OCI-M2 (cell line): Measurements from ENCODE around the gene TMEM86B.

Source experiments
- DNase-seq: peaks from one replicate; lab custom pipeline; 2025; ENCODE audit not compliant: unreplicated experiment; lab: John Stamatoyannopoulos, UW

Gene TMEM86B, protein sequence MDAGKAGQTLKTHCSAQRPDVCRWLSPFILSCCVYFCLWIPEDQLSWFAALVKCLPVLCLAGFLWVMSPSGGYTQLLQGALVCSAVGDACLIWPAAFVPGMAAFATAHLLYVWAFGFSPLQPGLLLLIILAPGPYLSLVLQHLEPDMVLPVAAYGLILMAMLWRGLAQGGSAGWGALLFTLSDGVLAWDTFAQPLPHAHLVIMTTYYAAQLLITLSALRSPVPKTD

DNA sequence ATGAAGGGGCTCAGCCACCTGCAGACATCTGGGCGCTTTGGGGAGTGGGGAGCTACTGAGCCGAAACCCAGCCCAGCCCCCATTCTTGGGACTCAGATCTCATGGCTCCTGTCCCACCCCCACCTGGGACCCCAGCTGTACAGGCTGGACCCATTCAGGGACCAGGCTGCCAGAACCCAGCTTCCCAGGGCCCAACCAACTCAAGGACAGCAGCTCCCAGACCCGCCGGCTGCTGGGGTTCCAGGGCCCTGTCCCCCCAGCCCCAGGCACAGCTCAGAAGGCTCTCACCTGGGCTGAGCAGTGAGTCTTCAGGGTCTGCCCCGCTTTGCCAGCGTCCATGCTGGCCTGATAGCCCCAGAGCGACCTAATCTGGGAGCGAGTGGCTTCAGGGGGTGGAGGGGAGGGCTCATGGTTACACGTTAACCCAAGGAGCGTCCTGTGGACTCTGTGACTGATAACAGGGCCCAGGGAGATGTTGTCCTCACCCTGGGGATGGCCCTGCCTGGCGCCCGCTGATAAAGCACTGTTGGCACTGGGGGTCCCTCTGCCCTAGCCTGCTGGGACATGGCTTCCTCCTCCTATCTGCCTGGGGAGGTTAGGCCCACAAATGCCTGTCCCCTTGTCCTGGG, at the start of gene TMEM86B:
Gene TMEM86B (minus strand): TSS at position 361 of the 629 bp plus-strand sequence. CDS start 22 bp downstream, at position 339.
- DNase-seq = no peak

DNA sequence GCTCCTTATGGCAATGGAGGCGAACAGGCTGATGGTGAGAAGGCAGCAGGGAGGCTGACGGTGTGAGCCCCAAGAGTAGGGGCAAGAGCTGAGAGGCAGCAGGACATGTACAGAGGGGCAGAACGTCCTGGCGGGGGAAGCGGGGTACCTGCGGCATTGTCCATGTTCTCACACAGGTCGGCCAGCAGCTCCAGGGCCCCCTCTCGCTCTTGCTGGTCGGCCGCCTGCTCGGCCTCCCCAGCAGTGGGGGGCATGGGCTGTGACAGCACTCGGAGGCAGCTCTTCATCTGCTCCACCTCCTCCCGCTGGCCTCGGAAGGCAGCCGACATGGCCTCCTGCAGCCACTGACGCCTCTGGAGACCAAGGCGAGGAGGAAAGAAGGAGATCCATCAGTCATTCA, 48.9 kb upstream of the TMEM86B start:
- no peak for DNase-seq

DNA sequence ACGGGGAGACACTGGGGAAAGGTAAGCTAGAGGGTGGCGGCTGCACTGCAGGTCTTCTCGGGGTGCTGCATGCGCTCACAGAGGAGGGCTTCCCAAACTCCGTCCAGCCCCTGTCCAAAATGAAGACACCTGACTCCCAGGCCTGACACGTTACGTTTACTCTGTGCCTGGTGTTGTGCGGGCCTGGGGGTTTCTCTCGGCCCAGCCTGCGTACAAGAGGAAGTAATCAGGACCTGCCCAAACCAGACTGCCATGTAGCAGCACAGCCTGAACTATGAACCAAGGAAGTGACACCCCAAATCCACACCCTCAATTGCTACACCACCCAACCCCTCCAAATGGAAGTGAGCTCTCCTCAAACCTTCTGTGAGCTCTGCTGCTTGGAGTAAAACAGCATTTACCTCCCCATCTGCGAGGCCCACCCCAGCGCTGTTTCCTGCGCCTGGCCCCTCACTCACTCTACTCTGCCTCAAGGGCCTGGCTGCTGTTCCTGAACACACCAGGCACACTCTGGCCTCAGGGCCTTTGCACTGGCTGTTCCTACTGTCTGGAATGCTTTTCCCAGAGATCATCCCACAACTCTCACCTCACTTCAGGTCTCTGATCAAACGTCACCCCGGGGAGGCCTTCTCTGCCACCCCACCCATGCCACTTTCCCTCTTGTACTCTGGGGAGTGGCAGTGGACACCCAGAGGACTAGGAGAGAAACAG, 48.3 kb upstream of the TMEM86B start:
- no peak for DNase-seq

DNA sequence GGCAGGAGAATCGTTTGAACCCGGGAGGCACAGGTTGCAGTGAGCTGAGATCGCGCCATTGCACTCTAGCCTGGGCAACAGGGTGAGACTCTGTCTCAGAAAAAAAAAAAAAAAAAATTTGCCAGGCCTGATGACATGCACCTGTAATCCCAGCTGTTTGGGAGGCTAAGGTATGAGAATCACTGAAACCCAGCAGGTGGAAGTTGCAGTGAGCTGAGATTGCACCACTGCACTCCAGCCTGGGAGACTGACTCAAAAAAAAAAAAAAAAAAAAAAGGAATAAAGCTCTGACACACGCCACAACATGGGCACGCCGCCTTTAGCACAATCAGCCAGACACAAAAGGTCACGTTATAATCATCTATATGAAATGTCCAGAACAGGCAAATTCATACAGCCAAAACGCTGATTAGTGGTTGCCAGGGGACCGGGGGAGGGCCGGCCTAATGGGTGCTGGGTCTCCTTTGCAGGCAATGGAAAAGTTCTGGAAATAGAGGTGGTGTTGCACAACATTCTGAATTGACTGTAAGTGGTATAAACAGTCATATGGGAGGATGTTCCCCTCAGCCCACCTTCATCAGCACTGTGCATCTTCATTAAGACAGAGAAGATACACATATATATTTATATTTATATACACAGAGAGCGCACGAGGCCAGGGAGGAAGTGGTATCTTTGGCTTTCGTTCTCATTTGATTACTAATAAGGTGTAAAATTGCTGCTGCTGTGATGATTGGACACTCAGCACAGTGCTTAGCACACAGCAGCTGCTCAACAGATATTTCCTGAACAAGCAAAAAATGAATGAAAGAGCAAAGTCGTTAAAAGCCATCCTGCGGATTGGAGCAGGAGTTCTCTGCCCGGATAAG, 47.5 kb upstream of the TMEM86B start:
- no peak for DNase-seq

DNA sequence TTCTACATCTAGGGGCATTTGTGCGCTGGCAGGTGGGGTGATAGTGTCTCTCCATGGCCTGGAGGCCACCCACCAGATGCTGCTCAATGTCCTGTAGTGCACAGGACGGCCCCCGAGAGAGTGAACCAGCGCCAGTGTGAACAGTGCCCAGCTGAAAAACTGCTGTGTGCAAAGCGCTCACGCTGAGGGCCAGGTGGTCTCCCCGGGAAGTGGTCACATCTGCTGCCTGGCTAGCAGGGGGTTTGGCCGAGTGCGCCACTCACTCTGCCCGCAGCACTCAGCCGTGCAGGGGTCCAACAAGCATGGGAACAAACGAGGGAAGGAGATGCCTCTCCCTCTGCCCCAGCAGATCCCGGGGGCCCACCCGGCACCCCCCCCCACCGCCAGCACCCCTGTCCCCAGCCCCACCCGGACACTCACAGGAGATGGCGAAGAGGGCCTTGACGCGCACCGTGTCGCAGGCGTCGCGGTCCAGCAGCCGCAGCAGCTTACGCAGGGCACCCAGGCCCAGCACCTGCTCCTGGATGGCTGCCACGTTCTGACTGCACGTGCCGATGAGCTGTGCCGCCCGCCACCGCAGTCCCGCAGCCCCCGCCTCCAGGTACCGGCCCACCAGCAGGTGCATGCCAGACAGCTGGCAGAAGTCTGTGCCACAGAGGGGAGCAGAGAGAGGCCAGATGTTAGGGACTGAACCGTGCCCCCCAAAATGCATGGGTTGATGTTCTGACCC, 45.6 kb upstream of the TMEM86B start:
- no peak for DNase-seq

DNA sequence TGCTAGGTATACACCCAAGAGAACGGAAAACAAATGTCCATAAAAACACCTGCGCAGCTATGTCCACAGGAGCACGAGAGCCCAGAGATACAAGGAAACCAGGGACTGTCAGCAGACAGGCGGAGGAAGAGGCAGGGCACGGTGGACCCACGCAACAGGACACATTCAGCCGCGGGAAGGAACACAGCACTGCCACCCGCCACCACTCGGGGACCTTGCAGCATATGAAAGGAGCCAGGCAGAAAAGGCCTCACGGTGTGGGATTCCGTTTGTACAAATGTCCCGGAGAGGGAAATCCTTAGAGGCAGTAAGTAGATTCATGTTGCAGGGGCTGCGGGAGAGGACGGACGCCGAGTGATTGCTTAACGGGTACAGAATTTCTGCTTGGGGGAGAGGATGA, 43.6 kb upstream of the TMEM86B start:
- no peak for DNase-seq

DNA sequence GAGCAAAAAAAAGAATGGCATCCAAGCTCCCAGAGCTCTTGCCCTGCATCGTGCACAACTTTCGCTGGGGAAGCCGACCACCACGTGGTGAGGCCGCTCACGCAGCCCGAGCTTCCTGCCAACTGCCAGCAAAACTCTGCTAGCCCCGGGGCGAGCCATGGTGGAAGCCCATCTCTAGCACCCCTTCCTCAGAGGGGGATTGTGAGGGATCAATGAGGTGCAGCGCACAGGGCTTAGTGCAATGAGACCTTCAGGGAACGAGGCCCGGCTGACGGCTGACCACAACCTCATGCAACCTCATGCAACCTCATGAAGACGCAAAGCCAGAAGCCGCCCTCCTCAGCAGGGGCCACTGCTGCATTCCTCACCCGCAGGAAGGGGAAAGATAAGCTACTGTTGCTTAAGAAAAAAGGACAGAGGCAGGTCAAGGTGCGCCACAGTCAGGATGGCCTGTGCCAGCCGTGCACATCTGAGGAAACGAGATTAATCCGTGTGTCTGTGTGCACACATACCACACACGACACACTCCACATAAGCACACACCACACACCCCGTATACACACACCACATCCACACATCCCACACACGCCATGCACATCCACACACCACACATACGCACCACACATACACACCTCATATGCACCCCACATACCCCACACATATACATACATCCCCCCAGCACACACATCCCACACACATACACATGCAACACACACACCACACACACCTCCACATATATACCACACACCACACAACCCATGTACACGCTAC, 41.8 kb upstream of the TMEM86B start:
- DNase-seq = no peak

DNA sequence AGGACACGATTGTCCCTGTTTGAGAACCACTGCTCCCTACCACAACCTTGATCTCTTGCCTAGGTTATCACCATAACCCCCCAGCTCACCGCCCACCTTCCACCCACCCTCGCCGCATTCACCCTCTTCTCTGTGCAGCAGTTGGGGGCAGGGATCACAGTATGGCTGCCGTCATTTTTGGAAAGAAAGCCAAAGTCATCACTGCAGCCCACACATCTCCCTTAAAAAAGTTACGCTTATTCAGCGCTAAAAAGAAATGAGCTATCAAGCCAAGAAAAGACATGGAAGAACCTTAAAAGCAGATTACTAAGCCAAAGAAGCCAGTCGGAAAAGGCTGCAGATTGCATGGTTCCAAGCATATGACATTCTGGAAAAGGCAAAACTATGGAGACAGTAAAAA, 40.7 kb upstream of the TMEM86B start:
- no peak for DNase-seq

DNA sequence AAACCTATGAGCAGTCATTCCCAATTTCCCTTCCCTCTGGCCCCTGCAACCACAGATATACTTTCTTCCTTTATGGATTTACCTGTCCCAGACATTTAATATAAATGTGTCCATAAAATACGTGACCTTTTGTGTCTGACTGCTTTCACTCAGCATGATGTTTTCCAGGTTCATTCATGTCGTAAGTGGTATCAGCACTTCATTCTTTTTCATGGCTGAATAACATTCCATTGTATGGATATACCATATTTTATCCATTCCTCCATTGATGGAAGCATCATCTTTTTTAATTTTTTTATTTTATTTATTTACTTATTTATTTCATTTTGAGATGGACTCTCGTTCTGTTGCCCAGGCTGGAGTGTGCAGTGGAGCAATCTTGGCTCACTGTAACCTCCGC, 38.3 kb upstream of the TMEM86B start:
- no peak for DNase-seq

DNA sequence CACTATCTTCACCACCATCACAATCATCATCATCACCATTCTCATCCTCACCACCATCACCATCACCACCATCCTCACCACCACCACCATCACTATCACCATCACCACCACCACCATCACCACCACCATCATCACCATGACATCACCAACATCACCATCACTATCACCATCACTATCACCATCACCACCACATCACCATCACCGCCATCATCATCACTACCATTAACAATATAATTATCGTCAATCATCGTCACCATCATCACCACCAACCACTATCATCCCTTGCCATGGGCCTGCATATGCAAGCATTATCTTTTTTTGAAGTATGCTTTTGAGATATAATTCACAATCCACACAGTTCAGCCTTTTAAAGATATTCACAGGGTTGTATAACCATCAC, 37.8 kb upstream of the TMEM86B start:
- DNase-seq = no peak

DNA sequence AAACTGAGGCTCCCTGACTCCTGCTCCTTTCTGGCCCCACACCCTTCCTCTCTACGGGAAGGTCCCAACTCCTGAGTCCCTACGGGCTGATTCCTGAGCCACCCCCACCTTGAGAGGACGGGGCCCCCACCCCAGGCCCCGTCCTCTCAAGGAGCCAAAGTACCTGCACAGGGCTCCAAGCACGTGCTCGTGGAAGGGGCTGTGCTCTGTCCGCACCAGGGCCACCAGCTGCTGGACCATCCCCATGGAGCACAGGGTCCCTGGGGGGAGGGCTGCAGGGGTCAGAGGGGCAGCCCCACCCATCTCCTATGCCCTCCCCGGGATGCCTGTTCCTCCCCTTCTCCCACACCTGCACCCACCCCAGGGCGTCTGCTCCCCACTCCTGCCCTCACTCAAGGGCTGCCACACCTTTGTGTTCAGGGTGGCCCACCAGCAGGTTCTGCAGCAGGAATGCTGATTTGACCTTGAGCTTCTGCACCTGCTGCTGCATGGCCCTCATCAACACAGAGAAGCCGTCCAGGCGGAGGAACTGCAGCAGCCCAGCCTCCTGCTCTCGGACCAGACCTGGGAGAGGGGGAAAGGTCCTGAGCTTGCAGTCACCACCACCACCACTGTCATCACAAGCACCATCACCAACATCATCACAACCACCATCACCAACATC, 37.3 kb upstream of the TMEM86B start:
- no peak for DNase-seq

DNA sequence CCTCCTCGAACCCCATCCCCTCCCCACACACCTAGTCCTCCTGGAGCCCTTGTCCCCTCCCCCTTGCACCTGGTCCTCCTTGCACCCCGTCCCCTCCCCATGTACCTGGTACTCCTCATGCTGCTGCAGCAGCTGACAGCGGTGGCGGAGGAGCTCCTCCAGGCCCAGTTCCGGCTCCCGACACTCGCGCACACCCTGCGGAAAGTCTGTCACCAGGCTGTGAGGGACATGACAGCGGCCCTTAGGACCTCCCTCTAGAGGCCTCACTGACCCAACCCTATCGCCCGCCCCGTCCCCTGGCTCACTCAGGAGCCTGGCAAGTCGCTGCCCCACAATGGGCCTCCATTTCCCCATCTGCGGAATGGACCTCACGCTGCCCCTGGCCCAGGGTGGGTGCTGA, 36.6 kb upstream of the TMEM86B start:
- no peak for DNase-seq

DNA sequence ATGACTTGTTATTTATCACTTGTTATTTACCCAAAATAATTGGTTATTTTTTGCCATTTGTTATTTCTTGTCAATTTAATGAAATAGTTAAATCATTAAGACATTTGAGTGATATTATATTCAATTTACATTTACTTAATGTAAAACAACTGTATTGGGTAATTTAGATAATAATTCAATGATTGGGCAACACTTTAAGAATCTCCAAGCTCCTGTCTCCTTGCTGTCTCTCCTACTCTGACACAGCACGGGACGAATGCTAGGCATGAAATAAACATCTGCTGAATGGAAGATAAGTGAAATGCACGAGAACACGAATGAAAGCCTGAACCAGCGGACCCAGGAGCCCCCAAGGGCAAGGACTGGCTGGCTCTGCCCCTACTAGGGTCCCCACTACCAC, 36.0 kb upstream of the TMEM86B start:
- DNase-seq = no peak

DNA sequence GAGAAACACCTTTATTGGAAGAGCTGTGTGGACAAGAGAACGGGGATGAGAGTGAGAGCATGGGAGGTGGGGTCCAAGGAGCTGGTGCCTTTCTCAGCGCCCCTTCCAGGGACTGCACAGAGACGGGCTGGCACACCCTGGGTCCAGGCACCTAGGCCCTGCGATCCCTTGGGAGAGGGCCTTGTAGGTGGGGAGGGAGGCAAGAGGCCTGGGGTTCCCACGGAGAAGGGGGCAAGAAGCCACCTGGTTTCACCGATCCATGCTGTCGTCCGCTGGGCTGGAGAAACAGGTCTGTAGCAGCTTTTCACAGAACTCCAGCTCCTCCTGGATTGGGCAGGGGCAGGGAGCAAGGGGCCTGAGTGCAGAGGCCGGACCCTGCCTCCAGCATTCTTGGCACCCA, 33.8 kb upstream of the TMEM86B start:
- DNase-seq = no peak

DNA sequence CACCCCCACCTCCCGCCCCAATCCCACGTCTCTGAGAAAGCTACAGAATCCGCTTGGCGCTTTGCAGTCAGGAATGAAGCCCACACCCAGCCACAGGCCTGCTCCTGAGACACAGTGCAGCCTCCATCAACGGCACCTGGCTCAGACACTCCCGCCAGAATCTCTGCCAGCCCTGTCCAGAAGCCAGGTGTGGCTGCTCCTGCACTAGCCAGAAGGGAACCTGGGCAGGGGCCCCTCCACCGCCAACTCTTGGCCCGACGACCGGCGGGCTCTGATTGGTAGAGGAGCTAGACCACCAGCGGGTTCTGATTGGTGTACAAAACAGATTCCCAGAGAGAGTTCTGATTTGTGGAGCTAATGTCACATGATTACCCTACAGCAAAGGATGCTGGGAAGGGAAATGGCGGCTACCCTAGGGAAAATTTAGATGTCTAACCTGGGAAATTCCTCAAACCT, 33.1 kb upstream of the TMEM86B start:
- DNase-seq = no peak

DNA sequence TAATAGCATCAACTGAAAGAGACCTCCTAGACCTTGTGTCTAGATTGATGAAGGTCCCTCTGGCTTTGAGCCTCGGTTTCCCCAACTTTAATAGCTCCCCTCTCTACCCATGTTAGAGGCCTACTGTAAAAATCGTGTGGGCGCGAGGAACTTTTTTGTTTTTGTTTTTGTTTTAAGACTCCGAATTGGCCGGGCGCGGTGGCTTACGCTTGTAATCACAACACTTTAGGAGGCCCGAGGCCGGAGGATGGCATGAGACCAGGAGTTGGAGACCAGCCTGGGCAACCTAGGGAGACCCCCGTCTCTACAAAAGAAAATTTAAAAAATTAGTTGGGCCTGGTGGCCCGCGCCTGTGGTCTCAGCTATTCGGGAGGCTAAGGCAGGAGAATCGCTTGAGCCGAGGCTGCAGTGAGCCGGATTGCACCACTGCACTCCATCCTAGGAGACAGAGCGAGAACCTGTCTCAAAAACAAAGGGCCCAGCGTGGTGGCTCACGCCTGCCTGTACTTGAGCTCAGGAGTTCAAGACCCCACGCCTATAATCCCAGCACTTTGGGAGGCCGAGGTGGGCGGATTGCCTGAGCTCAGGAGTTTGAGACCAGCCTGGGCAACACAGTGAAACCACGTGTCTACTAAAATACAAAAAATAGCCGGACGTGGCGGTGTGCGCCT, 31.1 kb upstream of the TMEM86B start:
- no peak for DNase-seq

DNA sequence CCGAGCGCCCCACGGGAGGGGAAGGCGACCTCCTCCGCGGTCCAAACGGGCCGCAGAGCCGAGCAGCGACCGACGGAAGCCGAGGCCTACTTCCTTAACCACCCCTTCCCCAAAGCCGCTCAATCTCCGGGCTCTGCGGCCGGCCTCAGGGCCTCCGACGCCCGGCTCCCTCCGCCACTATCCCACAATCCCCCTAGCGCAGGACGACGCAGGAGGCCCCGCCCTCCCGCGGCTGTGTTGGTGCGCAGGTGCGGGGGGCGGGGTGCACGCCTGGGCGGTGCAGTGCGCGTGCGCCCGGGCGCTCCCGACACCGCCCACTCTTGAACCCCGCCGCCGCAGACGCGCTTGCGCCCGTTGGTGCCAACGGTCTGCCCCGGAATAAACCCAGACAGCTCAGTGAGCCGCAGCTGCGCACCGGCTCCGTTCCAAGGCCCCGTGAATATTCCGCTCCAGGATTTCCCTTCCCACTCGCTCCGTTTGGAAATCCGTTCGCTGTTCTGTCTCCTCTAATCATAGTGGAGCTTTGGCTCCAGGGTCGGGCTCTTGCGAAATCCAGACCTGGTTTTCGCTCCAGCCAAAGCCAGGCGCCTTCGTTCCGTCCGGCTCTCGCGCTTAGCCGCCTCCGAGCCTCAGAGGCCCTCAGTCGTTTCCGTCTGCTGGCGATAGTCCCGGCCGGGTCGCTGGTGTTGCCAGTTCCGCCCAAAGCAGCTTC, 30.4 kb upstream of the TMEM86B start, which contains the start of gene PPP6R1:
Gene PPP6R1 (minus strand): TSS at position 190 of the 712 bp plus-strand sequence. CDS start 11,914 bp downstream, outside the sequence.
- peak; percentile 98 for DNase-seq

DNA sequence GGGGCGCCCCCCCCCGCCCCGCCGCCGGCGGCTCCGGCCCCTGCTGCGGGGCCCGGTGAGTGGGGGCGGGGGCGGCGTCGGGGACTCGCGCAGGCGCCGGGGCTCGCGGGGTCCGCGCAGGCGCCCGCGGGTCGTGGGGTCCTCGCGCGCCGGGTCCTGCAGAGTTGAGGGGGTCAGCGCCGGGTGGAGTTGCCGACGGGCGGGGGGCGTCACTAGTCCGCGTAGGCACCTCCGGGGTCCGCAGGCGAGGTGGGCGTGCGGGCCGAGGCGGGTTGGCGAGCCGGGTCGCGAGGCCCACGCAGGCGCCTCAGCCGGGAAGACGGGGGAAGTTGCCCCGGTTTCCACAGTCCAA, 29.9 kb upstream of the TMEM86B start:
- no peak for DNase-seq
